ENCODE measurements around the gene ARHGAP18. TPM values are rescaled to one million over a fixed set of nuclear protein-coding genes. Genes with fewer than 3 reads are reported as not detected.

The ARHGAP18 gene
- total and polyA plus RNA-seq, 4 donors = 8.0 to 24.4 (median 15.7) TPM

GRCh38 chr6:129672341-129672682, 37.7 kb downstream of the ARHGAP18 start:
- no peak overlapping the region for H3K4me3 ChIP-seq (ENCODE audit: low read length in 2 of 2)
- H3K27me3 ChIP-seq (ENCODE audit: control insufficient read depth in 1 of 2, insufficient read depth in 2 of 2, low read length in 1 of 2) = no peaks in the 10 kb centered on the region
- no peaks in the 10 kb centered on the region for H3K9me3 ChIP-seq (ENCODE audit: control insufficient read depth, low read length)
- WGBS, 2 donors = 77 to 85% methylated on average over 2 of the region's 2 CpGs
- H3K4me1 ChIP-seq (ENCODE audit: control insufficient read depth in 1 of 2, insufficient read depth in 2 of 2, low read length in 2 of 2) = no peaks in the 10 kb centered on the region
- H3K36me3 ChIP-seq (ENCODE audit: control insufficient read depth in 1 of 2, insufficient read depth in 2 of 2, low read length in 1 of 2) = no peaks in the 10 kb centered on the region
- ATAC-seq (ENCODE audit: low FRiP score) (peak; percentile 15), DNase-seq (no peak)
- intact Hi-C loops (cut with DNase I) = no loop called here
- H3K27ac ChIP-seq (ENCODE audit: low read depth in 1 of 2, low read length in 2 of 2) = peak overlapping the region in 1 of 2 donors; percentile 59

DNA sequence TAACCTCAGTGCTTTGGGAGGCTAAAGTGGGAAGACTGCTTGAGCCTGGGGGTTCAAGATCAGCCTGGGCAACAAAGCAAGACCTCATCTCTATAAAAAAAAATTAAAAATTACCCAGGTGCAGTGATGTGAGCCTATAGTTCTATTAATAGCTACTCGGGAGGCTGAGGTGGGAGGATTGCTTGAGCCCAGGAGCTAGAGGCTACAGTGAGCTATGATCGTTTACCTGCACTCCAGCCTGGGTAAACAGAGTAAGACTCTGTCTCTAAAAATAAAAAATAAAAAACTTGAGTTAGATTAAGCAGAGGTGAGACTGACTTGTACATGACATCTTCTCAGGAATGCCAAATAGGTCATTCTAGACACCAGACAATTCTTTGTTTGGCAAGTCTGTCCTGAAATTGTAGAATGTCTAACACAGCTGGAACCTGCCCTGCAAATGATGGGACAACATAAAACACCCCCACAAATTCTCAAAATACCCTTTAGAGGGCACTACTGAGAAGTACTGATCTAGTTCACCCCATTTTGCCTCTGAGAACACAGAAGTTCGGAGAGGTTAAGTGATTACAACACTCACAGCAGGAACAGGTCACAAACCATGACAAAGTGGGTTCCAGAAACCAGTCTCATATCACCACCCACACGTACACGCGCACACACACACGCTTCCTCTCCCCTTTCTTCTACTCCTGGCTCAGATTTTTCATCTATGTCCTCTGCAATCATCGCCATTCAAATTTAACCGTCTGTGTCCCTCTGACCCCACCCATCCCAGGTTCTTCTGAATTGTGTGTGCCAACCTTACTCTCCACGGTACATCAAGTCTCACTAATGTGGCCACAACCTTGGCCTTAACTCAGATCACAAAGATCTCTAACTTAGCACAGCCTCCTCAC, 38.3 kb downstream of the ARHGAP18 start:
- 95% methylated on average over 10 of the region's 10 CpGs for WGBS, 2 donors
- peak; percentile 60 for ATAC-seq (ENCODE audit: low FRiP score)
- no peaks in the 10 kb centered on the region for H3K9me3 ChIP-seq (ENCODE audit: control insufficient read depth, low read length)
- H3K27ac ChIP-seq (ENCODE audit: low read depth in 1 of 2, low read length in 2 of 2) = peak overlapping the region in 1 of 2 donors; percentile 59
- H3K4me1 ChIP-seq (ENCODE audit: control insufficient read depth in 1 of 2, insufficient read depth in 2 of 2, low read length in 2 of 2) = no peaks in the 10 kb centered on the region
- DNase-seq = no peak
- intact Hi-C loops (cut with DNase I) = no loop called here
- no peaks in the 10 kb centered on the region for H3K27me3 ChIP-seq (ENCODE audit: control insufficient read depth in 1 of 2, insufficient read depth in 2 of 2, low read length in 1 of 2)
- H3K36me3 ChIP-seq (ENCODE audit: control insufficient read depth in 1 of 2, insufficient read depth in 2 of 2, low read length in 1 of 2) = no peaks in the 10 kb centered on the region
- H3K4me3 ChIP-seq (ENCODE audit: low read length in 2 of 2) = no peak overlapping the region

- Histone ChIP-seq H3K4me3 (ENCODE audit: low read length in 2 of 2) (no peak overlapping the region), H3K36me3 (ENCODE audit: control insufficient read depth in 1 of 2, insufficient read depth in 2 of 2, low read length in 1 of 2) (no peaks in the 10 kb centered on the region), H3K9me3 (ENCODE audit: control insufficient read depth, low read length) (no peaks in the 10 kb centered on the region), H3K4me1 (ENCODE audit: control insufficient read depth in 1 of 2, insufficient read depth in 2 of 2, low read length in 2 of 2) (no peaks in the 10 kb centered on the region), H3K27me3 (ENCODE audit: control insufficient read depth in 1 of 2, insufficient read depth in 2 of 2, low read length in 1 of 2) (no peaks in the 10 kb centered on the region), H3K27ac (ENCODE audit: low read depth in 1 of 2, low read length in 2 of 2) (no peak overlapping the region)
- ATAC-seq (ENCODE audit: low FRiP score) = no peak
- intact Hi-C loops (cut with DNase I) = no loop called here
- DNase-seq = no peak
- 90 to 94% methylated on average over 3 of the region's 3 CpGs for WGBS, 2 donors
Observed at GRCh38 chr6:129670634-129671033, 39.3 kb downstream of the ARHGAP18 start.

GRCh38 chr6:129667621-129668020, 42.4 kb downstream of the ARHGAP18 start:
- Histone ChIP-seq H3K27me3 (ENCODE audit: control insufficient read depth in 1 of 2, insufficient read depth in 2 of 2, low read length in 1 of 2) (no peaks in the 10 kb centered on the region), H3K27ac (ENCODE audit: low read depth in 1 of 2, low read length in 2 of 2) (no peak overlapping the region), H3K4me1 (ENCODE audit: control insufficient read depth in 1 of 2, insufficient read depth in 2 of 2, low read length in 2 of 2) (no peaks in the 10 kb centered on the region), H3K9me3 (ENCODE audit: control insufficient read depth, low read length) (no peaks in the 10 kb centered on the region), H3K4me3 (ENCODE audit: low read length in 2 of 2) (no peak overlapping the region), H3K36me3 (ENCODE audit: control insufficient read depth in 1 of 2, insufficient read depth in 2 of 2, low read length in 1 of 2) (no peaks in the 10 kb centered on the region)
- intact Hi-C loops (cut with DNase I) = no loop called here
- DNase-seq (no peak), ATAC-seq (ENCODE audit: low FRiP score) (no peak)

- no peaks in the 10 kb centered on the region for H3K27me3 ChIP-seq (ENCODE audit: control insufficient read depth in 1 of 2, insufficient read depth in 2 of 2, low read length in 1 of 2)
- no peaks in the 10 kb centered on the region for H3K4me1 ChIP-seq (ENCODE audit: control insufficient read depth in 1 of 2, insufficient read depth in 2 of 2, low read length in 2 of 2)
- ATAC-seq (ENCODE audit: low FRiP score) = no peak
- no peak overlapping the region for H3K27ac ChIP-seq (ENCODE audit: low read depth in 1 of 2, low read length in 2 of 2)
- H3K9me3 ChIP-seq (ENCODE audit: control insufficient read depth, low read length) = no peaks in the 10 kb centered on the region
- H3K36me3 ChIP-seq (ENCODE audit: control insufficient read depth in 1 of 2, insufficient read depth in 2 of 2, low read length in 1 of 2) = no peaks in the 10 kb centered on the region
- DNase-seq = no peak
- intact Hi-C loops (cut with DNase I) = no loop called here
- H3K4me3 ChIP-seq (ENCODE audit: low read length in 2 of 2) = no peak overlapping the region
Observed at GRCh38 chr6:129667034-129667433, 42.9 kb downstream of the ARHGAP18 start.

DNA sequence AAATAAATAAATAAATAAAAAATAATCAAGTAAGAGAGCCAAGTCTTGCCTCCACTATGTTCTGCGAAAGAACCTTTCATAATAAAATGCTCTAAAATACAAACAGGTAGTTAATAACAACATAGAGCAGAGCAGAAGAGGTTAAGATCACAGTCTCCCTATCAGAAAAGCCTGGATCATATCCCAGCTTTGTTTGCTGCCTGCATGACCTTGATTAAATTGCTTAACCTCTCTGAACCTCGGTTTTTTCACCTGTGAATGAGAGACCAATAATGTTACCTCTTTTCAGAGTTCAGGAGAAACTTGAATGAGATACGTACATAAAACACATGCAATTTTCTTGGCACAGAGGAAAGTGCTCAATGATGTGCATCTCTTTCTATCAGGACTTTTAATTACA, 44.4 kb downstream of the ARHGAP18 start:
- H3K4me1 ChIP-seq (ENCODE audit: control insufficient read depth in 1 of 2, insufficient read depth in 2 of 2, low read length in 2 of 2) = no peaks in the 10 kb centered on the region
- H3K27me3 ChIP-seq (ENCODE audit: control insufficient read depth in 1 of 2, insufficient read depth in 2 of 2, low read length in 1 of 2) = no peaks in the 10 kb centered on the region
- no peak overlapping the region for H3K4me3 ChIP-seq (ENCODE audit: low read length in 2 of 2)
- H3K36me3 ChIP-seq (ENCODE audit: control insufficient read depth in 1 of 2, insufficient read depth in 2 of 2, low read length in 1 of 2) = no peaks in the 10 kb centered on the region
- ATAC-seq (ENCODE audit: low FRiP score) (no peak), DNase-seq (no peak)
- intact Hi-C loops (cut with DNase I) = no loop called here
- no peaks in the 10 kb centered on the region for H3K9me3 ChIP-seq (ENCODE audit: control insufficient read depth, low read length)
- H3K27ac ChIP-seq (ENCODE audit: low read depth in 1 of 2, low read length in 2 of 2) = no peak overlapping the region
- WGBS, 2 donors = 88 to 92% methylated on average over 3 of the region's 3 CpGs

DNA sequence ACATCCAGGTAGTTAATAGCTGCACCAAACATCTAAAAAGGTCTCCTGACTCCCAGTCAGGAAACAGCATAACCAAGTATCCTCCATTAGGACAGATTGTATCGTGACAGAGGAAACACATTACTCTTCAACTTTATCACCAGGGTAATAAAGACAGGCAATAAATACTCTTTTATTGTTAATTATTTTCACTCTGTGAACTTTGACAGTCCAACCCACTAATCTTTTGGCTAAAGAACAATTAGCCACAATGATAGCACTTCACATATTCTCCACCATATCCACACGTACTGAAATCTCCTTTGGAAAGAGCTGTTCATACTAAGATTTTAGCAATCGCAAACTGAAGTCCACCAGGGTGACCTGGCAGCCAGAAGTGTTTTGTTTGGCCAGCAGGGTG, 46.4 kb downstream of the ARHGAP18 start:
- H3K4me3 ChIP-seq (ENCODE audit: low read length in 2 of 2) = no peak overlapping the region
- no peaks in the 10 kb centered on the region for H3K4me1 ChIP-seq (ENCODE audit: control insufficient read depth in 1 of 2, insufficient read depth in 2 of 2, low read length in 2 of 2)
- intact Hi-C loops (cut with DNase I) = no loop called here
- H3K9me3 ChIP-seq (ENCODE audit: control insufficient read depth, low read length) = no peaks in the 10 kb centered on the region
- H3K27ac ChIP-seq (ENCODE audit: low read depth in 1 of 2, low read length in 2 of 2) = no peak overlapping the region
- H3K36me3 ChIP-seq (ENCODE audit: control insufficient read depth in 1 of 2, insufficient read depth in 2 of 2, low read length in 1 of 2) = no peaks in the 10 kb centered on the region
- 32 to 35% methylated on average over 3 of the region's 3 CpGs for WGBS, 2 donors
- H3K27me3 ChIP-seq (ENCODE audit: control insufficient read depth in 1 of 2, insufficient read depth in 2 of 2, low read length in 1 of 2) = no peaks in the 10 kb centered on the region
- DNase-seq (no peak), ATAC-seq (ENCODE audit: low FRiP score) (no peak)

DNA sequence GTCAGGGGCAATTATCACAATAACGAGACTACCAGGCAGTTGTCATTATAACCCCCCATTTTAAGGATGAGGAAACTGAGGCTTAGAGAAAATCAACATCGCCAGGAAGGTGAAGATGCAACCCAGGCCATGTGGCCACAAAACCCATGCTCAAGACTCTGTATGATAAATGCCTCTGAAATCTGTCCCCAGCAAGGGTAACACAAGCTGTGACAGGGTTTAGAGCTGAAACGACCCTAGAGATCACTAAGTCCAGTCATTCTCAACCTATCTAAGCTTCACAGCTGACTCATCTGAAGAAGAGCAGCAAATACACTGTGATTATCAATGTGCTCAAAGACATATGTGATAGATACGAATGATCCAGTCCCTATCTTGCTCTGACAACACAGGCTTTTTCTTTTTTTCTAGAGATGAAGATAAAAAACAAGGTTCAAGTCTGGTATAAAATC, 47.0 kb downstream of the ARHGAP18 start:
- Histone ChIP-seq H3K27me3 (ENCODE audit: control insufficient read depth in 1 of 2, insufficient read depth in 2 of 2, low read length in 1 of 2) (no peaks in the 10 kb centered on the region), H3K4me3 (ENCODE audit: low read length in 2 of 2) (no peak overlapping the region), H3K9me3 (ENCODE audit: control insufficient read depth, low read length) (no peaks in the 10 kb centered on the region), H3K36me3 (ENCODE audit: control insufficient read depth in 1 of 2, insufficient read depth in 2 of 2, low read length in 1 of 2) (no peaks in the 10 kb centered on the region), H3K4me1 (ENCODE audit: control insufficient read depth in 1 of 2, insufficient read depth in 2 of 2, low read length in 2 of 2) (no peaks in the 10 kb centered on the region), H3K27ac (ENCODE audit: low read depth in 1 of 2, low read length in 2 of 2) (no peak overlapping the region)
- ATAC-seq (ENCODE audit: low FRiP score) (no peak), DNase-seq (no peak)
- intact Hi-C loops (cut with DNase I) = no loop called here
- 92 to 93% methylated on average over 4 of the region's 4 CpGs for WGBS, 2 donors

- Histone ChIP-seq H3K36me3 (ENCODE audit: control insufficient read depth in 1 of 2, insufficient read depth in 2 of 2, low read length in 1 of 2) (no peaks in the 10 kb centered on the region), H3K4me3 (ENCODE audit: low read length in 2 of 2) (no peak overlapping the region), H3K9me3 (ENCODE audit: control insufficient read depth, low read length) (no peaks in the 10 kb centered on the region), H3K27ac (ENCODE audit: low read depth in 1 of 2, low read length in 2 of 2) (no peak overlapping the region), H3K4me1 (ENCODE audit: control insufficient read depth in 1 of 2, insufficient read depth in 2 of 2, low read length in 2 of 2) (no peaks in the 10 kb centered on the region), H3K27me3 (ENCODE audit: control insufficient read depth in 1 of 2, insufficient read depth in 2 of 2, low read length in 1 of 2) (no peaks in the 10 kb centered on the region)
- 85 to 87% methylated on average over 2 of the region's 2 CpGs for WGBS, 2 donors
- DNase-seq = no peak
- intact Hi-C loops (cut with DNase I) = no loop called here
- no peak for ATAC-seq (ENCODE audit: low FRiP score)
Observed at GRCh38 chr6:129662406-129662766, 47.6 kb downstream of the ARHGAP18 start.

Measured in aorta (tissue), 5 donors.